LoVo (cell line): Measurements from ENCODE around the gene GAGE12H.
"Not testable (repeated sequence)": the region's sequence is repeated elsewhere in the genome, so short reads cannot be mapped to it uniquely, and the experiment has no call there.

ENCODE experiments used
- DNase-seq: peaks from one replicate; pipeline ENCODE4 v3.0.0-alpha.2; 2016; ENCODE audit warnings: low spot score

The GAGE12H gene, protein sequence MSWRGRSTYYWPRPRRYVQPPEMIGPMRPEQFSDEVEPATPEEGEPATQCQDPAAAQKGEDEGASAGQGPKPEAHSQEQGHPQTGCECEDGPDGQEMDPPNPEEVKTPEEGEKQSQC

DNA sequence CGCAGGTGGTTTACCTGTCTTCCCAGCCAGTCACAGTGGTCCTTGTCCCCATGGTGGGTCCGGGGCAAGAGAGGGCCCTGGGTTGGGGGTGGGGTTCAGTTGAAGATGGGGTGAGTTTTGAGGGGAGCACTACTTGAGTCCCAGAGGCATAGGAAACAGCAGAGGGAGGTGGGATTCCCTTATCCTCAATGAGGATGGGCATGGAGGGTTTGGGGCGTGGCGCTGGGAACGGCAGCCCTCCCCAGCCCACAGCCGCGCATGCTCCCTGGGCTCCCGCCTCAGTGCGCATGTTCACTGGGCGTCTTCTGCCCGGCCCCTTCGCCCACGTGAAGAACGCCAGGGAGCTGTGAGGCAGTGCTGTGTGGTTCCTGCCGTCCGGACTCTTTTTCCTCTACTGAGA, at the start of gene GAGE12H:
GAGE12H (plus strand) TSS at position 301 of the 400 bp plus-strand sequence. CDS start 1,155 bp downstream, outside the sequence.
- not testable (repeated sequence) for DNase-seq

- DNase-seq = not testable (repeated sequence)
Observed at GRCh38 chrX:49531877-49532276, 47.9 kb upstream of the GAGE12H start, which contains the start of gene GAGE12C. GAGE12C (plus strand) TSS chrX:49532177; CDS start chrX:49533332, 1,155 bp downstream.

- DNase-seq = not testable (repeated sequence)
Observed at GRCh38 chrX:49541433-49541832, 38.3 kb upstream of the GAGE12H start, which contains the start of gene GAGE12D. GAGE12D (plus strand) TSS chrX:49541733; CDS start chrX:49542888, 1,155 bp downstream.

DNA sequence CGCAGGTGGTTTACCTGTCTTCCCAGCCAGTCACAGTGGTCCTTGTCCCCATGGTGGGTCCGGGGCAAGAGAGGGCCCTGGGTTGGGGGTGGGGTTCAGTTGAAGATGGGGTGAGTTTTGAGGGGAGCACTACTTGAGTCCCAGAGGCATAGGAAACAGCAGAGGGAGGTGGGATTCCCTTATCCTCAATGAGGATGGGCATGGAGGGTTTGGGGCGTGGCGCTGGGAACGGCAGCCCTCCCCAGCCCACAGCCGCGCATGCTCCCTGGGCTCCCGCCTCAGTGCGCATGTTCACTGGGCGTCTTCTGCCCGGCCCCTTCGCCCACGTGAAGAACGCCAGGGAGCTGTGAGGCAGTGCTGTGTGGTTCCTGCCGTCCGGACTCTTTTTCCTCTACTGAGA, 28.8 kb upstream of the GAGE12H start, which contains the start of gene GAGE12E:
GAGE12E (plus strand) TSS at position 301 of the 400 bp plus-strand sequence. CDS start 1,155 bp downstream, outside the sequence.
- DNase-seq = not testable (repeated sequence)

- DNase-seq = not testable (repeated sequence)
Observed at GRCh38 chrX:49560542-49560941, 19.2 kb upstream of the GAGE12H start, which contains the start of gene GAGE12F. GAGE12F (plus strand) TSS chrX:49560842; CDS start chrX:49561997, 1,155 bp downstream.

GRCh38 chrX:49568728-49569127, 11.0 kb upstream of the GAGE12H start:
- DNase-seq = not testable (repeated sequence)

GRCh38 chrX:49569152-49569551, 10.6 kb upstream of the GAGE12H start:
- not testable (repeated sequence) for DNase-seq

- not testable (repeated sequence) for DNase-seq
Observed at GRCh38 chrX:49570100-49570499, 9.6 kb upstream of the GAGE12H start, which contains the start of gene GAGE12G. GAGE12G (plus strand) TSS chrX:49570400; CDS start chrX:49571555, 1,155 bp downstream.

DNA sequence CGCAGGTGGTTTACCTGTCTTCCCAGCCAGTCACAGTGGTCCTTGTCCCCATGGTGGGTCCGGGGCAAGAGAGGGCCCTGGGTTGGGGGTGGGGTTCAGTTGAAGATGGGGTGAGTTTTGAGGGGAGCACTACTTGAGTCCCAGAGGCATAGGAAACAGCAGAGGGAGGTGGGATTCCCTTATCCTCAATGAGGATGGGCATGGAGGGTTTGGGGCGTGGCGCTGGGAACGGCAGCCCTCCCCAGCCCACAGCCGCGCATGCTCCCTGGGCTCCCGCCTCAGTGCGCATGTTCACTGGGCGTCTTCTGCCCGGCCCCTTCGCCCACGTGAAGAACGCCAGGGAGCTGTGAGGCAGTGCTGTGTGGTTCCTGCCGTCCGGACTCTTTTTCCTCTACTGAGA, 9.4 kb downstream of the GAGE12H start, which contains the start of gene GAGE2A:
GAGE2A (plus strand) TSS at position 301 of the 400 bp plus-strand sequence. CDS start 1,155 bp downstream, outside the sequence.
- DNase-seq = not testable (repeated sequence)

GRCh38 chrX:49589769-49590478, 10.2 kb downstream of the GAGE12H start:
- DNase-seq = not testable (repeated sequence)

DNA sequence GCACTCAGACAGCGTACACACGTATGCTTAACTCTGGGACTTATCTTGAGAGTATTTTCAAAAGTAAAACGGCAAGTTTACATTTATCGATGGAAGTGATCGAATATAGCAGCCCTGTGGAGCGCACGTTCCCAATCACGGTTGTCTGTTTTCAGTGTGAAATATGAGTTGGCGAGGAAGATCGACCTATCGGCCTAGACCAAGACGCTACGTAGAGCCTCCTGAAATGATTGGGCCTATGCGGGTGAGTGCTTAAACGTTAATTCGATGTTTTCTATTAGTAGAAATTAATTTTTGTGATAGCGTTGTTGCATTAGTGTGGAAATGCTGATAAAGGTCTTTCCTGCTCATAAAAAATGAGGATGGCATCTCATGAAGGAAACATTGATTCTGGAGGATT, 10.7 kb downstream of the GAGE12H start:
- not testable (repeated sequence) for DNase-seq

GRCh38 chrX:49598720-49599119, 19.0 kb downstream of the GAGE12H start, which contains the start of gene GAGE1:
GAGE1 (plus strand) TSS chrX:49599020; CDS start chrX:49600175, 1,155 bp downstream.
- not testable (repeated sequence) for DNase-seq

GRCh38 chrX:49610718-49611310, 31.1 kb downstream of the GAGE12H start:
- no peak for DNase-seq

DNA sequence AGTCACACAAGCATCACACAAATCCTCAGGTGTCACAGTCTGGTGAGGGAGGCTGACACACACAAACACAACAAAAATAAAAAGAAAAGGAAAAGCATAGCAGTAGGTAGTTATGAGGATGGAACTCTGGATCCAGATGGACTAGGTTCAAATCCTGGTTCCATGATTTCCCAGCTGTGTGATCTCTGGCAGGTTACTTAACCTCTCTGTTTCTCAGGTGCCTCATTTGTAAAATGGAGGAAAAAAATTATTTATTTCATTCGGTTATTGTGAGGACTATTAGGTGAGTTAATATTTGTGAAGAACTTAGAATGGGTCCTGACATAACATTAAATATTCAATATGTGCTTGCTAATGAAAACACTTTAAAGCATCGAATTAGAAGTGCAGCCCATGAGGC, 38.8 kb downstream of the GAGE12H start:
- DNase-seq = no peak

DNA sequence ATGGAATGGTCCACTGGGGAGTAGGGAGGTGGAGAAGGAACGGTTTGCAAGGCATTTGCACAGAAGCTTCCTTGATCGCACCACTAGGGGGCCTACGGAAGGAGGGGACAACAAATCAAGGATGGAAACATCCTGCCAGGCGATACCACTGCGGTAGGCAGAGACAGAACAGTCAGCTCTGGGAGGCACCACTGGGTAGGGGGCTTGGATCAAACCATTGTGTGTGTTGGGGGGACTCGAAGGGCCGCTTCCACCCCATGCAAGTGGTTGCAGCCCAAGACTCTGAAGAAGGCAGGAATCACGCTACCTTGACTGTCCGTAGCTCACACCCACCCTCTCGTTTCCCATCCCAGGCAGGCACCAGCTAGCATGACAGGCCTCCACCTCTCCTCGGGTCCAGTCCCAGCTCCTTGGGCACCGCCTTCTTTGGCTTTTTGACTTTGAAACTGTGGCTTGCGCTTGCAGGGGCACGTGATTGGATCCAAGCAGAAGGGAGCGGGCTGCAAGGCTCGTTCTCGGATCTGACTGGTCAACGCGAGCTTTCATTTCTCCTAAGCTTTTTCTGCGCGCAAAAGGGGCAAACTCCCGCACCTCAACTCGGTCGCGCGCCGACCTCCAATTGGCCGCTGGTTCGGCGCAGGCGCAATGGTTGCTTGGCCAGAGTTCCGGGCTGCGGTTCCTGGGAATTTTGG, 47.5 kb downstream of the GAGE12H start:
- no peak for DNase-seq
